HG02885 (cell line): ENCODE data around the gene ADAMTS12.

Experiments
- ATAC-seq: cut with Tn5 transposase; IDR thresholded peaks from one replicate; pipeline ENCODE4 v1.9.1; 2021; ENCODE audit warnings: mild to moderate bottlenecking; ENCODE audit not compliant: unreplicated experiment, poor library complexity

The ADAMTS12 gene

GRCh38 chr5:33848554-33848953, 43.2 kb downstream of the ADAMTS12 start:
- ATAC-seq, result peak; percentile 42

- no peak for ATAC-seq
Measured at GRCh38 chr5:33846851-33847250, 44.9 kb downstream of the ADAMTS12 start.

GRCh38 chr5:33843579-33843978, 48.2 kb downstream of the ADAMTS12 start:
- no peak for ATAC-seq

GRCh38 chr5:33842456-33842855, 49.3 kb downstream of the ADAMTS12 start:
- ATAC-seq, result no peak

- ATAC-seq, result no peak
Measured at GRCh38 chr5:33841891-33842290, 49.9 kb downstream of the ADAMTS12 start.

GRCh38 chr5:33840927-33841547, 50.8 kb downstream of the ADAMTS12 start:
- peak; percentile 84 for ATAC-seq

- ATAC-seq, result no peak
Measured at GRCh38 chr5:33837301-33837700, 54.5 kb downstream of the ADAMTS12 start.

GRCh38 chr5:33834334-33834733, 57.5 kb downstream of the ADAMTS12 start:
- ATAC-seq, result no peak

- no peak for ATAC-seq
Measured at GRCh38 chr5:33833237-33833575, 58.6 kb downstream of the ADAMTS12 start.

- ATAC-seq, result no peak
Measured at GRCh38 chr5:33832404-33833236, 59.2 kb downstream of the ADAMTS12 start.

- no peak for ATAC-seq
Measured at GRCh38 chr5:33831041-33831440, 60.7 kb downstream of the ADAMTS12 start.

- ATAC-seq, result no peak
Measured at GRCh38 chr5:33829430-33829829, 62.4 kb downstream of the ADAMTS12 start.

- no peak for ATAC-seq
Measured at GRCh38 chr5:33828626-33829308, 63.0 kb downstream of the ADAMTS12 start.

- no peak for ATAC-seq
Measured at GRCh38 chr5:33827885-33828284, 63.9 kb downstream of the ADAMTS12 start.

GRCh38 chr5:33827018-33827707, 64.6 kb downstream of the ADAMTS12 start:
- ATAC-seq, result no peak

- ATAC-seq, result peak; percentile 93
Measured at GRCh38 chr5:33824516-33825195, 67.1 kb downstream of the ADAMTS12 start.

GRCh38 chr5:33817301-33817700, 74.5 kb downstream of the ADAMTS12 start:
- no peak for ATAC-seq

GRCh38 chr5:33816791-33817190, 75.0 kb downstream of the ADAMTS12 start:
- no peak for ATAC-seq

- no peak for ATAC-seq
Measured at GRCh38 chr5:33812746-33813145, 79.0 kb downstream of the ADAMTS12 start.

GRCh38 chr5:33810491-33811120, 81.2 kb downstream of the ADAMTS12 start:
- no peak for ATAC-seq
